IMR-90 (cell line): ENCODE results near the gene RRP8. TPM values are rescaled to one million over a fixed set of nuclear protein-coding genes. Genes with fewer than 3 reads are reported as not detected.

Source experiments
- ATAC-seq: fragments of 200-7000 bp; cut with Tn5 transposase; 2 replicates; pipeline ENCODE4 v1.9.1; 2020; ENCODE audit warnings: low read depth, mild to moderate bottlenecking, moderate library complexity
- BruUV-seq: library from RNA; stranded (reverse); fragments of 400-500 nt; replicated peaks from 2 replicates; lab custom pipeline; 2021; lab: Mats Ljungman, UMichigan
- CTCF ChIA-PET: fragments of 300-600 bp; formaldehyde crosslinking; extraction: SDS; loops from one replicate; lab custom pipeline; 2021; ENCODE audit warnings: antibody characterized with exemption; lab: Yijun Ruan, JAX
- POLR2A ChIA-PET: fragments of 300-600 bp; sonication (Branson Sonifier 250); formaldehyde crosslinking; loops from one replicate; lab custom pipeline; 2022; ENCODE audit warnings: antibody characterized with exemption; ENCODE audit not compliant: unreplicated experiment; lab: Charles Lee
- DNase-seq: peaks from one replicate; pipeline ENCODE4 v3.0.0; 2013
- H2AFZ ChIP-seq: replicated peaks from 2 replicates; pipeline ENCODE3; 2013; ENCODE audit warnings: low read length, mild to moderate bottlenecking; ENCODE audit not compliant: poor library complexity
- H2AK5ac ChIP-seq: 2 replicates; pipeline ENCODE4 v1.6.1; 2013; ENCODE audit warnings: low read depth, low read length, inconsistent platforms
- H2AK9ac ChIP-seq: replicated peaks from 2 replicates; pipeline ENCODE3; 2013; ENCODE audit warnings: mild to moderate bottlenecking, low read depth, low read length, moderate library complexity; ENCODE audit not compliant: poor library complexity
- H2BK120ac ChIP-seq: 2 replicates; pipeline ENCODE4 v1.6.1; 2013; ENCODE audit warnings: low read depth, low read length, inconsistent platforms
- H2BK15ac ChIP-seq: 3 replicates; pipeline ENCODE4 v1.6.1; 2013; ENCODE audit warnings: low read depth, low read length, inconsistent platforms
- H2BK20ac ChIP-seq: 2 replicates; pipeline ENCODE4 v1.6.1; 2013; ENCODE audit warnings: low read depth, mild to moderate bottlenecking, inconsistent platforms, low read length, moderate library complexity
- H2BK5ac ChIP-seq: 2 replicates; pipeline ENCODE4 v1.6.1; 2013; ENCODE audit warnings: mild to moderate bottlenecking, low read depth, low read length, inconsistent platforms; ENCODE audit not compliant: poor library complexity, severe bottlenecking
- H3K14ac ChIP-seq: replicated peaks from 2 replicates; pipeline ENCODE4 v1.6.1; 2013; ENCODE audit warnings: low read depth, low read length, inconsistent platforms
- H3K18ac ChIP-seq: 2 replicates; pipeline ENCODE4 v1.6.1; 2013; ENCODE audit warnings: low read depth, low read length, control low read depth
- H3K23ac ChIP-seq: 2 replicates; pipeline ENCODE4 v1.6.1; 2013; ENCODE audit warnings: low read depth, low read length, inconsistent platforms
- H3K27ac ChIP-seq: 2 replicates; pipeline ENCODE4 v1.5.1; 2013; ENCODE audit warnings: mild to moderate bottlenecking, control low read depth, low read length; ENCODE audit not compliant: insufficient read depth
- H3K27me3 ChIP-seq: 2 replicates; pipeline ENCODE4 v1.6.1; 2013; ENCODE audit warnings: low read length; ENCODE audit not compliant: control insufficient read depth, insufficient read depth
- H3K36me3 ChIP-seq: 2 replicates; pipeline ENCODE4 v1.6.1; 2013; ENCODE audit warnings: low read length, mixed read lengths; ENCODE audit not compliant: control insufficient read depth, insufficient read depth
- H3K4ac ChIP-seq: 2 replicates; pipeline ENCODE4 v1.6.1; 2013; ENCODE audit warnings: low read depth, low read length, inconsistent platforms
- H3K4me1 ChIP-seq: 2 replicates; pipeline ENCODE4 v1.6.1; 2013; ENCODE audit warnings: low read length, mixed read lengths; ENCODE audit not compliant: control insufficient read depth, insufficient read depth
- H3K4me2 ChIP-seq: 2 replicates; pipeline ENCODE4 v1.6.1; 2013; ENCODE audit warnings: low read depth, mild to moderate bottlenecking, control low read depth, low read length, moderate library complexity
- H3K4me3 ChIP-seq: 2 replicates; pipeline ENCODE4 v1.5.1; 2013; ENCODE audit warnings: low read depth, mild to moderate bottlenecking, control low read depth, low read length, moderate library complexity; ENCODE audit not compliant: insufficient read depth
- H3K56ac ChIP-seq: 2 replicates; pipeline ENCODE4 v1.6.1; 2013; ENCODE audit warnings: low read length, inconsistent platforms; ENCODE audit not compliant: insufficient read depth; ENCODE audit errors: extremely low read depth
- H3K79me1 ChIP-seq, 2 experiments: 2 replicates each; pipeline ENCODE4 v1.6.1; 2013; ENCODE audit warnings: low read length in 2 of 2, inconsistent platforms in 1 of 2, low read depth in 1 of 2
- H3K9ac ChIP-seq: 2 replicates; pipeline ENCODE4 v1.6.1; 2013; ENCODE audit warnings: low read depth, low read length, control low read depth
- H3K9me1 ChIP-seq: 2 replicates; pipeline ENCODE4 v1.6.1; 2013; ENCODE audit warnings: low read length, inconsistent platforms; ENCODE audit not compliant: insufficient read depth
- H3K9me3 ChIP-seq: 2 replicates; pipeline ENCODE4 v1.6.1; 2013; ENCODE audit warnings: low read length; ENCODE audit not compliant: control insufficient read depth, insufficient read depth
- H4K20me1 ChIP-seq: 2 replicates; pipeline ENCODE4 v1.6.1; 2013; ENCODE audit warnings: low read length, inconsistent platforms; ENCODE audit not compliant: insufficient read depth
- H4K5ac ChIP-seq: 2 replicates; pipeline ENCODE4 v1.6.1; 2013; ENCODE audit warnings: mild to moderate bottlenecking, low read depth, low read length, control low read depth
- H4K8ac ChIP-seq, 2 experiments: 2 replicates each; pipeline ENCODE4 v1.6.1; 2013; ENCODE audit warnings: low read depth in 2 of 2, low read length in 2 of 2, control low read depth in 1 of 2, inconsistent platforms in 1 of 2
- H4K91ac ChIP-seq: 2 replicates; pipeline ENCODE4 v1.6.1; 2013; ENCODE audit warnings: low read depth, low read length, inconsistent platforms; ENCODE audit not compliant: insufficient read depth
- BHLHE40 ChIP-seq: fragments of 150-350 bp; IDR thresholded peaks from 2 replicates; pipeline ENCODE4 v1.6.1; 2016; ENCODE audit warnings: mild to moderate bottlenecking, low read depth, low read length
- CEBPB ChIP-seq: IDR thresholded peaks from 2 replicates; pipeline ENCODE4 v1.6.1; 2012; ENCODE audit warnings: low read depth, low read length, improper control_type of control experiment
- CHD1 ChIP-seq: IDR thresholded peaks from 2 replicates; pipeline ENCODE4 v1.6.1; 2012; ENCODE audit warnings: low read depth, low read length, improper control_type of control experiment
- FOS ChIP-seq: fragments of 150-350 bp; IDR thresholded peaks from 2 replicates; pipeline ENCODE4 v1.6.1; 2016; ENCODE audit warnings: low read depth, low read length
- MAFK ChIP-seq: IDR thresholded peaks from 2 replicates; pipeline ENCODE4 v1.6.1; 2012; ENCODE audit warnings: low read depth, low read length, improper control_type of control experiment
- MAZ ChIP-seq: IDR thresholded peaks from 2 replicates; pipeline ENCODE4 v1.6.1; 2012; ENCODE audit warnings: low read depth, mild to moderate bottlenecking, low read length, improper control_type of control experiment, moderate library complexity, borderline replicate concordance
- MXI1 ChIP-seq: IDR thresholded peaks from 2 replicates; pipeline ENCODE4 v1.6.1; 2012; ENCODE audit warnings: low read depth, mild to moderate bottlenecking, low read length, moderate library complexity, borderline replicate concordance
- NFE2L2 ChIP-seq: fragments of 150-350 bp; IDR thresholded peaks from 2 replicates; pipeline ENCODE4 v1.6.1; 2016; ENCODE audit warnings: low read depth, mild to moderate bottlenecking, low read length
- POLR2A ChIP-seq: IDR thresholded peaks from 2 replicates; pipeline ENCODE4 v1.6.1; 2012; ENCODE audit warnings: mild to moderate bottlenecking, low read depth, low read length
- RAD21 ChIP-seq: IDR thresholded peaks from 2 replicates; pipeline ENCODE4 v1.6.1; 2012; ENCODE audit warnings: low read length, improper control_type of control experiment
- RCOR1 ChIP-seq: IDR thresholded peaks from 2 replicates; pipeline ENCODE4 v1.6.1; 2012; ENCODE audit warnings: mild to moderate bottlenecking, low read length, improper control_type of control experiment; ENCODE audit not compliant: insufficient replicate concordance
- RFX5 ChIP-seq: IDR thresholded peaks from 2 replicates; pipeline ENCODE4 v1.8.0; 2012; ENCODE audit warnings: low read depth, mild to moderate bottlenecking, low read length, moderate library complexity
- SMC3 ChIP-seq: fragments of 150-350 bp; IDR thresholded peaks from 2 replicates; pipeline ENCODE4 v1.6.1; 2016; ENCODE audit warnings: low read depth, mild to moderate bottlenecking, antibody characterized with exemption, low read length, moderate library complexity
- WGBS, 2 experiments: methylation state at CpG; one replicate each; pipeline versions ENCODE4 v1.1.5 to v1.1.7; 2013; ENCODE audit warnings: missing lambda C conversion rate in 2 of 2; ENCODE audit not compliant: insufficient read length in 1 of 2; ENCODE audit errors: extremely low coverage in 2 of 2; 5-methylcytosine and 5-hydroxymethylcytosine counted together
- dilution Hi-C: fragments of 300-500 bp; cut with HindIII; formaldehyde crosslinking; loops from one replicate; pipeline ENCODE4 v1.14.3; 2018; ENCODE audit warnings: low sequenced_read_pairs; ENCODE audit not compliant: unreplicated experiment
- in situ Hi-C: fragments of 300-500 bp; cut with MboI; formaldehyde crosslinking; loops from 3 replicates; pipeline ENCODE4 v1.14.3; 2019; ENCODE audit warnings: low sequenced_read_pairs, inconsistent platforms, mixed read lengths
- intact Hi-C: fragments of 100-400 bp; cut with micrococcal nuclease; formaldehyde crosslinking; loops from 2 replicates; pipeline ENCODE4 v1.10.0; 2022
- polyA plus RNA-seq, 3 experiments: library from polyadenylated mRNA; depleted of rRNA; stranded (reverse); fragments of >200 nt; gene quantifications; 2 replicates each; pipeline ENCODE4 v1.2.3, GENCODE V29; 2012; ENCODE audit warnings: low replicate concordance in 1 of 3
- total RNA-seq: library from RNA; depleted of rRNA; stranded (reverse); fragments of >200 nt; gene quantifications from 2 replicates; pipeline ENCODE4 v1.2.3, GENCODE V29; 2012
- TF ChIP-seq, protein P1 (sequence below): conservative IDR thresholded peaks from 2 replicates; pipeline ENCODE4 v1.5.1; 2012; ENCODE audit warnings: mild to moderate bottlenecking, low read depth, low read length, improper control_type of control experiment
- TF ChIP-seq, protein P2 (sequence below): fragments of 150-350 bp; IDR thresholded peaks from 2 replicates; pipeline ENCODE4 v1.6.1; 2017; ENCODE audit warnings: mild to moderate bottlenecking, antibody characterized with exemption, low read length, low read depth

Gene RRP8
- total and polyA plus RNA-seq, 2 of the 4 experiments (the other 2 are of a cell fraction) = 10.8 to 11.5 TPM

DNA sequence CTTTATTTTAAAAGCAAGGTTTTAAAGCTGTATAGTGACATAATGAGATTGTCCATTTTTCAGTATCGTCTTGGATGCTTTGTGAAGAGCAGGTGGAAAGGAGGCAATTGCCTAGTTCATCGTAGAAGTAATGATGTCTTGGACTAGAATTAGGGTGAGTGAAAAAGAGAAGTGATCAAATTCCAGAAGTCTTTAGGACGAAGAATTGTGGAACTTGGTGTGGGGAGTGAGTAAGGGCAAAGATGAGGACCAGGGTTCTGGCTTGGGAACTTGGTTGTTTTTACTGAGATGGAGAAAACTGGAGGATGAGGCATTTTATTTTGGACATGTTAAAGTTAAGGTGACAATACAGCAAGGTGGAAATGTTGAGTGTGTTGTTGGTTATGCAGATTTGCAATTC lies 1.4 kb upstream of the RRP8 start:
- POLR2A ChIA-PET = interaction anchor here (0.6 to 1.4 kb wide), 3 partner anchors 11 to 78 kb away, joined by 3 to 4 read pairs (median 4); partner anchors contain the start of gene MRPL17
- peak overlapping the region; percentile 85 for H3K23ac ChIP-seq
- in situ Hi-C loops = no loop called here
- no peak for TF ChIP-seq POLR2A
- no peak for TF ChIP-seq CEBPB
- no peak for TF ChIP-seq RAD21
- no peak for TF ChIP-seq BHLHE40
- no peak for TF ChIP-seq MAZ
- TF ChIP-seq RFX5 = no peak
- TF ChIP-seq CHD1 = no peak
- TF ChIP-seq MXI1 = no peak
- TF ChIP-seq NFE2L2 = no peak
- no peak for TF ChIP-seq MAFK
- no peak for TF ChIP-seq FOS
- TF ChIP-seq, protein P1, sequence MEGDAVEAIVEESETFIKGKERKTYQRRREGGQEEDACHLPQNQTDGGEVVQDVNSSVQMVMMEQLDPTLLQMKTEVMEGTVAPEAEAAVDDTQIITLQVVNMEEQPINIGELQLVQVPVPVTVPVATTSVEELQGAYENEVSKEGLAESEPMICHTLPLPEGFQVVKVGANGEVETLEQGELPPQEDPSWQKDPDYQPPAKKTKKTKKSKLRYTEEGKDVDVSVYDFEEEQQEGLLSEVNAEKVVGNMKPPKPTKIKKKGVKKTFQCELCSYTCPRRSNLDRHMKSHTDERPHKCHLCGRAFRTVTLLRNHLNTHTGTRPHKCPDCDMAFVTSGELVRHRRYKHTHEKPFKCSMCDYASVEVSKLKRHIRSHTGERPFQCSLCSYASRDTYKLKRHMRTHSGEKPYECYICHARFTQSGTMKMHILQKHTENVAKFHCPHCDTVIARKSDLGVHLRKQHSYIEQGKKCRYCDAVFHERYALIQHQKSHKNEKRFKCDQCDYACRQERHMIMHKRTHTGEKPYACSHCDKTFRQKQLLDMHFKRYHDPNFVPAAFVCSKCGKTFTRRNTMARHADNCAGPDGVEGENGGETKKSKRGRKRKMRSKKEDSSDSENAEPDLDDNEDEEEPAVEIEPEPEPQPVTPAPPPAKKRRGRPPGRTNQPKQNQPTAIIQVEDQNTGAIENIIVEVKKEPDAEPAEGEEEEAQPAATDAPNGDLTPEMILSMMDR = no peak
- TF ChIP-seq SMC3 = no peak
- TF ChIP-seq RCOR1 = no peak
- TF ChIP-seq, protein P2, sequence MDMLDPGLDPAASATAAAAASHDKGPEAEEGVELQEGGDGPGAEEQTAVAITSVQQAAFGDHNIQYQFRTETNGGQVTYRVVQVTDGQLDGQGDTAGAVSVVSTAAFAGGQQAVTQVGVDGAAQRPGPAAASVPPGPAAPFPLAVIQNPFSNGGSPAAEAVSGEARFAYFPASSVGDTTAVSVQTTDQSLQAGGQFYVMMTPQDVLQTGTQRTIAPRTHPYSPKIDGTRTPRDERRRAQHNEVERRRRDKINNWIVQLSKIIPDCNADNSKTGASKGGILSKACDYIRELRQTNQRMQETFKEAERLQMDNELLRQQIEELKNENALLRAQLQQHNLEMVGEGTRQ = no peak

More for the DNA sequence above, 1.4 kb upstream of the RRP8 start:
- no TSS peak for BruUV-seq
- peaks cover 8% of the 10 kb centered on the region; the same call in 1 of the 2 replicates for H4K20me1 ChIP-seq
- peaks cover 26% of the 10 kb centered on the region for H3K4me1 ChIP-seq
- peak overlapping the region; percentile 99 for H2AK9ac ChIP-seq
- H2BK5ac ChIP-seq = peak overlapping the region; percentile 86
- H3K4me2 ChIP-seq = peak overlapping the region; percentile 92
- H3K4me3 ChIP-seq = peak overlapping the region; percentile 90
- ATAC-seq (no peak), DNase-seq (no peak)
- no peak overlapping the region for H2AFZ ChIP-seq
- H3K18ac ChIP-seq = no peak overlapping the region
- 0 out of 2 replicates have a peak overlapping the region, but pooled peaks have one; percentile 66 for H2BK120ac ChIP-seq
- peaks cover 32% of the 10 kb centered on the region for H3K9me1 ChIP-seq
- H3K27me3 ChIP-seq = no peaks in the 10 kb centered on the region
- peak overlapping the region; percentile 92; the same call in 1 of the 2 replicates for H4K91ac ChIP-seq
- peak overlapping the region; percentile 98; the same call in 1 of the 2 replicates for H2AK5ac ChIP-seq
- H3K4ac ChIP-seq = peak overlapping the region; percentile 98; the same call in 1 of the 2 replicates
- H3K56ac ChIP-seq = peak overlapping the region; percentile 95
- H3K9ac ChIP-seq = peak overlapping the region; percentile 97
- H2BK15ac ChIP-seq = peak overlapping the region; percentile 76; the same call in 1 of the 3 replicates
- peak overlapping the region; percentile 95 for H3K27ac ChIP-seq
- H4K5ac ChIP-seq = peak overlapping the region; percentile 3; the same call in 1 of the 2 replicates
- H3K9me3 ChIP-seq = no peaks in the 10 kb centered on the region
- peaks cover 42% of the 10 kb centered on the region for H3K36me3 ChIP-seq
- dilution Hi-C loops (no loop called here), intact Hi-C loops (loop anchor here (1.0 to 5.0 kb wide), 3 partner anchors 122 to 225 kb away; partner anchors contain the start of genes ARFIP2 and TIMM10B)
- peak overlapping the region; percentile 95 for H3K14ac ChIP-seq
- H2BK20ac ChIP-seq = 0 out of 2 replicates have a peak overlapping the region, but pooled peaks have one; percentile 2
- CTCF ChIA-PET = interaction anchor here (1.0 to 1.2 kb wide), 2 partner anchors 11 to 77 kb away, joined by 3 read pairs; no protein-coding TSS in a partner anchor
- WGBS, 2 experiments = 28% methylated on average over 3 of the region's 3 CpGs; no CpG with 5 or more reads in 1 of the 2 experiments
- peaks cover 25 to 74% of the 10 kb centered on the region in 2 experiments for H3K79me1 ChIP-seq
- peak overlapping the region; percentile 64 to 82; a peak in 3 of 4 replicates for H4K8ac ChIP-seq
